Colonic mucosa (tissue), 4 donors: ENCODE data around the gene NAT10. TPM values are rescaled to one million over a fixed set of nuclear protein-coding genes. Genes with fewer than 3 reads are reported as not detected.

Experiments used
- DNase-seq: peaks from one replicate; pipeline ENCODE4 v3.0.0-alpha.2; 2020
- H3K27ac ChIP-seq: fragments of 200-600 bp; one replicate; pipeline ENCODE4 v1.8.0; 2021
- H3K27me3 ChIP-seq: fragments of 200-600 bp; one replicate; pipeline ENCODE4 v1.8.0; 2021
- H3K36me3 ChIP-seq: fragments of 200-600 bp; one replicate; pipeline ENCODE4 v1.8.0; 2021
- H3K4me1 ChIP-seq: fragments of 200-600 bp; one replicate; pipeline ENCODE4 v1.8.0; 2021; ENCODE audit warnings: mild to moderate bottlenecking
- H3K4me3 ChIP-seq: fragments of 200-600 bp; one replicate; pipeline ENCODE4 v1.8.0; 2021
- H3K9ac ChIP-seq, 2 donors: one replicate each; pipeline ENCODE4 v1.7.0; 2013; ENCODE audit warnings: control low read depth in 2 of 2, low read depth in 2 of 2, low read length in 2 of 2
- H3K9me3 ChIP-seq: fragments of 200-600 bp; one replicate; pipeline ENCODE4 v1.8.0; 2021
- intact Hi-C: fragments of 100-400 bp; cut with DNase I; formaldehyde crosslinking; loops from one replicate; pipeline ENCODE4 v1.14.1; 2022
- total RNA-seq, 2 donors: library from RNA; stranded (reverse); fragmentation: NEBNext Ultra II Directional in 1 of 2; extraction: Animal tissue kit (Norgen Biotek cat#: 25700) in 1 of 2; gene quantifications; one replicate each; pipeline ENCODE4 v1.2.1, GENCODE V29; 2021
- TF ChIP-seq, protein P1 (sequence below): fragments of 200-600 bp; IDR thresholded peaks from one replicate; pipeline ENCODE4 v1.8.0; 2022; ENCODE audit warnings: antibody characterized with exemption, mild to moderate bottlenecking
- donor health status: healthy.
- donor health status: DM: no; HTN: no; CAD: no.
- donor health status: DM: no; HTN: no; CAD: no.

The NAT10 gene
- total RNA-seq, 2 donors from 2014 or later, result 24.1 to 48.0 TPM

DNA sequence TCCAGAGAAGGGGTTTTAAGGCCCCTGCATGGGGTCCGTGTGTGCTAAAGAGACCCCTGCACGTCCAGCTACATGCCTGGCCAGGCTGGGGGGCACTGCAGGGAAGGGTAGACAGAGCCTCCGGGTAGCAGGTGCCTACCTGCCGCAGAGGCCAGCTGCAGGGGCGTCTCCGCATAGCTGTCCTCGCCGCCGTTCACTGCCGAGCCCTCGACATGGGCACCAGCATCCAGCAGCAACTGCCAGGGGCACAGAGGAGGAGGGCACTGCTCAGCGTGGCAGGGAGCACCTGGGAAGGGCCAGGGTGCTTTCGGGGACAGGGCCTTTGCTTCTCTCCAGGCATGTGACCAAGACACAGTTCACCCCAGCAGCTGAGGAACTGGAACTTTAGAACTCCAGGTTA is 59.7 kb downstream of the NAT10 start:
- Histone ChIP-seq H3K36me3 (no peaks in the 10 kb centered on the region), H3K4me3 (no peak overlapping the region), H3K9me3 (no peaks in the 10 kb centered on the region), H3K4me1 (no peaks in the 10 kb centered on the region), H3K27ac (no peak overlapping the region), H3K9ac (no peak overlapping the region), H3K27me3 (no peaks in the 10 kb centered on the region)
- intact Hi-C loops, result no loop called here
- TF ChIP-seq, protein P1, sequence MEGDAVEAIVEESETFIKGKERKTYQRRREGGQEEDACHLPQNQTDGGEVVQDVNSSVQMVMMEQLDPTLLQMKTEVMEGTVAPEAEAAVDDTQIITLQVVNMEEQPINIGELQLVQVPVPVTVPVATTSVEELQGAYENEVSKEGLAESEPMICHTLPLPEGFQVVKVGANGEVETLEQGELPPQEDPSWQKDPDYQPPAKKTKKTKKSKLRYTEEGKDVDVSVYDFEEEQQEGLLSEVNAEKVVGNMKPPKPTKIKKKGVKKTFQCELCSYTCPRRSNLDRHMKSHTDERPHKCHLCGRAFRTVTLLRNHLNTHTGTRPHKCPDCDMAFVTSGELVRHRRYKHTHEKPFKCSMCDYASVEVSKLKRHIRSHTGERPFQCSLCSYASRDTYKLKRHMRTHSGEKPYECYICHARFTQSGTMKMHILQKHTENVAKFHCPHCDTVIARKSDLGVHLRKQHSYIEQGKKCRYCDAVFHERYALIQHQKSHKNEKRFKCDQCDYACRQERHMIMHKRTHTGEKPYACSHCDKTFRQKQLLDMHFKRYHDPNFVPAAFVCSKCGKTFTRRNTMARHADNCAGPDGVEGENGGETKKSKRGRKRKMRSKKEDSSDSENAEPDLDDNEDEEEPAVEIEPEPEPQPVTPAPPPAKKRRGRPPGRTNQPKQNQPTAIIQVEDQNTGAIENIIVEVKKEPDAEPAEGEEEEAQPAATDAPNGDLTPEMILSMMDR, result no peak
- no peak for DNase-seq

DNA sequence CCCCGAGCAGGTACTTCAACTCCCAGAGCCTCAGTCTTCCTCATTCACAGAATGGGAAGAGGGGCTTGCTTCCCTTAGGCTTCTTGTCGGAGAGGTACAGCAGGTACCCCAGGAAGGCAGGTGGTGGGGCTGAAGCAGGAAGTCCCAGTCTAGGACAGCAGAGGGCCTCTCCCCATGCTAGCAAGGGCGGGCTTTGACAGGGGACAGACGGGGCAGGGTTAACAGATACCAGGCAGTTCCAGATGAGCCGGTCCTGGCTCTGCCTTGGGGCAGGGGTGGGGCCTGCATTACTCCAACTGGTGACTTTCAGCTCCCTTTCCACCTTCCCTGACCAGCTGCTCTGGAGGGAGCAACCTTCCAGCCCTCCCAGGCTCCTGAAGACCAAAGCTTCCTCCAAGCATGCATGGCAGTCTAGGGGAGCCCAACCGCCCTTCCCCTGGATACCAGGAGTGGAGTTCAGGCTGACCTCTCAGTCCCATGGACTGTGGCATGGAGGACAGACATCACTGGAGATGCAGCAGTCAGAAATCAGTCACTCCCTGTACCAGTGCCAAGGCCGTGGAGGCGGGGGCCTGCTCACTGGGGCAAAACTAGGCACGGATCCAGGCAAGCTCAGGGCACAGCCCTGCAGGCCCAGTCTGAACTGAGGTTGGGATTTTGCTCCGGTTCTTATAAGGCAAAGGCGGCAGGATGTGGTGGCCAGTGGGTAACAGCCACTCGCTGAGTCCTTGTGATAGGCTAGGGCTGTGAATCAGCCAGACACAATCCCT is 60.5 kb downstream of the NAT10 start:
- no peaks in the 10 kb centered on the region for H3K27me3 ChIP-seq
- no peaks in the 10 kb centered on the region for H3K9me3 ChIP-seq
- no peaks in the 10 kb centered on the region for H3K36me3 ChIP-seq
- H3K4me1 ChIP-seq, result no peaks in the 10 kb centered on the region
- H3K27ac ChIP-seq, result no peak overlapping the region
- TF ChIP-seq, protein P1, result no peak
- no peak for DNase-seq
- H3K4me3 ChIP-seq, result no peak overlapping the region
- H3K9ac ChIP-seq, result no peak overlapping the region
- intact Hi-C loops, result no loop called here

DNA sequence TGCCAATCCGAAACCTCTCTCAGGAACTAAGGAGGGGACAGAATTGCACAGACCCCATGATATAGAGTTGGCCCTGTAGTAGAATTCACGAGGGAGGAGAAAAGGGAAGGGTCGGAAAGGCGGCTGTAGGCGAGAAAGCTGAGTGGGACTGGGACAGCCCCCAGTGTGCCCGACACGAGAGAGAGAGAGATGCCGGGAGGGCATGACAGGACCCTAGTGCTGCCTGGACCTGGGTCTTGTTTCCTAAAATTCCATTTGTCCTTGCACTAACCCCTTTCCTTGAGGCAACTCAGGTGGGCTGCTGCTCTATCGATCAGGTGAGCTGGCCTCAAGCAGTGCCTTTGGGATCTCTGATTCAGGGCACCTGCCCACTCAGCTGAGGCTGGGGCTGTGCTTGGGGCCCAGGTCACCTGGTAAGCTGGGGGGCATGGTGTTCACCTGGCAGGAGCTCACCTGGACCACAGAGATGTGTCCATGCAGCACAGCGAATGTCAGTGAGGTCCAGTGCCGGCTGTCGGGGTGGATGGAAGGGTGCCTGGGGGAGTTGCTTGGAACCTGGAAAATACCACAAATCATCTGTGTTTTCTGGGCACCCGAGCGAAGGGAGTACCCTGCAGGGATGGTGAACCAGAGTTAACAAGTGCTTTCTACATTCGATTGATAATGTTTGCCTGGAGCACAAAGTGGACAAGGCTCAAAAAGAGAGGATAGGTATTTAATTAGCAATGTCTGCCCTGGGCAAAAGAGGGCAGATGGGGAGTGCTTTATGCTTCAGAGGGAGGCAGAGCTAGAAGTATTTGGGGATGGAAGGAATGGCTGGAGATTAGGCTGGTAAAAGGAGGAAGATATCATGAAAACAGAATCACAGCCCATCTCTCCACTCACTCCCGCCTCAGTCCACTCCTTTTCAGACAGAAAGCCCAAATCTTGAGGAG is 61.6 kb downstream of the NAT10 start:
- no peaks in the 10 kb centered on the region for H3K36me3 ChIP-seq
- no peaks in the 10 kb centered on the region for H3K27me3 ChIP-seq
- DNase-seq, result no peak
- H3K9ac ChIP-seq, result no peak overlapping the region
- TF ChIP-seq, protein P1, result no peak
- H3K4me1 ChIP-seq, result no peaks in the 10 kb centered on the region
- no peak overlapping the region for H3K27ac ChIP-seq
- no peaks in the 10 kb centered on the region for H3K9me3 ChIP-seq
- intact Hi-C loops, result no loop called here
- H3K4me3 ChIP-seq, result no peak overlapping the region

DNA sequence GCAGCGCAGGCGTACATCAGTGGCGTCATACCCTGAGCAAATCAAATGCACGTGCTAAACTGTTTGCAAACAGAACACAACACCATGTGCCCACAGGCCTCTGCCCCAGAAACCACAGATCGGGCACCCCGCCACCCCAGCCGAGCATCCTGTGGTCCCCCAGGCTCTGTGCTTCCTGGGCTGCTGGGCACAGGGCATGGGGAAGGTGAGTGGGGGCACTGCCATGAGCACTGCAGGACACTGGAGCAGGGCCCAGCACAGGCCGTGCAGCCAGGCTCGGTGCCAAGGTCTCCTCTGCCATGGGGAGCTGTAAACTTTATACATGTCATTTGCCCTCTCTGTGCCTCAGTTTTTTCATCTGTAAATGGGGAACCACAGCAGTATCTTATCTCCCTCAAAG is 62.5 kb downstream of the NAT10 start:
- no peak overlapping the region for H3K27ac ChIP-seq
- H3K9me3 ChIP-seq, result no peaks in the 10 kb centered on the region
- no peak overlapping the region for H3K9ac ChIP-seq
- intact Hi-C loops, result no loop called here
- H3K4me3 ChIP-seq, result no peak overlapping the region
- no peak for DNase-seq
- TF ChIP-seq, protein P1, result no peak
- H3K27me3 ChIP-seq, result no peaks in the 10 kb centered on the region
- H3K4me1 ChIP-seq, result no peaks in the 10 kb centered on the region
- no peaks in the 10 kb centered on the region for H3K36me3 ChIP-seq

DNA sequence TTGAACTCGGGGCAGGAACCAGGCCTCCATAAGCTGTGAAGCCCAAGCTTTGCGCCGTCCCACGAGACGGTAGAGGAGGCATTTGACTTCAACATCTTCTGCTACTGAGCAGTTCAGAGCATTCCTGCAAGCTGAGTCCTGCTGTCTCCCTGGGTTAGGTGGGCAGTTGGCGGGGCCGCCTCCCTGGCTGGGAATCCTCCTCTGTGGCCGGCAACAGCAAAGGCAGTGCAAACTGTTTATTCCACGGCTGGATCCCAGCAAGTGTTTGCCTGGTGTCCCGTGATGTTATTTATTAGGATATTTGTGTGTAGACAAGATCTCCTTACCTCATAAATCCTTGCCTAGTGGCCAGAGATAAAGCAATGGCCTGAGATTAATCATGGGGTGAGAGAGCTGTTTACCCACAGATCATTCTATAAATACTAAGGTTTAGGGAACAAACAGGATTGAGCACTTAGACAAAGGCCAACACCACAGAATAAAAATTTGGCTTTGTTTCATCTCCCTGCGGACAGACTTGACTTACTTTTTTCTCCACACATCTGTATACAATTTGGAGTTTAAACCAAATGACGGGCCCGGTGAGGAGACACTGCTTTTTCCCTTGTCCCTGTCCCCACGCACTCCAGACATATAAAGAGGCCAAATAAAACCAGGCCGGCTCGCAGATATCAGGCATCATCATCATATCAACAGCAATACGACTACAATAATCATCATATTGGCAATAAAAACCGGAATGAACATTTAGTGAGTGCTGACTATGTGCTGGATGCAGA is 63.4 kb downstream of the NAT10 start:
- Histone ChIP-seq H3K9ac (no peak overlapping the region), H3K4me1 (no peaks in the 10 kb centered on the region), H3K36me3 (no peaks in the 10 kb centered on the region), H3K4me3 (no peak overlapping the region), H3K9me3 (no peaks in the 10 kb centered on the region), H3K27me3 (no peaks in the 10 kb centered on the region), H3K27ac (no peak overlapping the region)
- intact Hi-C loops, result no loop called here
- TF ChIP-seq, protein P1, result no peak
- DNase-seq, result no peak
